Panc1 (cell line): Measurements from ENCODE around the gene SPIB.
"Not testable (repeated sequence)": the region's sequence is repeated elsewhere in the genome, so short reads cannot be mapped to it uniquely, and the experiment has no call there.

Experiments used
- CTCF ChIP-seq: fragments of 450-650 bp; IDR thresholded peaks from 2 replicates; pipeline ENCODE4 v1.5.1; 2017; ENCODE audit warnings: mild to moderate bottlenecking
- REST ChIP-seq, 2 experiments: IDR thresholded peaks; 2 replicates each; pipeline ENCODE4 v1.6.1; 2011 to 2012; ENCODE audit warnings: low read depth in 2 of 2, control low read depth in 1 of 2, low read length in 1 of 2, mild to moderate bottlenecking in 1 of 2, moderate library complexity in 1 of 2; ENCODE audit not compliant: insufficient read depth in 1 of 2

DNA sequence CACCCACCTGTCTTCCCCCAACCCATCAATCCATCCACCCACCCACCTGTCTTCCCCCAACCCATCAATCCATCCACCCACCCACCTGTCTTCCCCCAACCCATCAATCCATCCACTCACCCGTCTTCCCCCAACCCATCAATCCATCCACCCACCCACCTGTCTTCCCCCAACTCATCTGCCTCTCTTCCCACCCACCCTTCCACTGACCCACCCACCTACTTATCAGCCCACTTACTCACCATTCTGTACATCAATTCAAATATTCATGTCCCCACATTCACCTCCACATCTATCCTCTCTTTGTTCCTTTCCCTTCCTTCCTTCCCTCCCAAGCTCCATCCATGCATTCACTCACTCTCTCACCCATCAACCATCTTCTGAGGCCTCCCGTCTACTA lies 20.4 kb downstream of the SPIB start:
- not testable (repeated sequence) for TF ChIP-seq CTCF; REST (IDR thresholded peaks at IDR 0.05; ENCODE audit: insufficient read depth in 1 of 2, low read depth in 2 of 2, low read length in 1 of 2)
